Keratinocyte (primary cell): ENCODE data around the gene CDC16. TPM values are rescaled to one million over a fixed set of nuclear protein-coding genes. Genes with fewer than 3 reads are reported as not detected.

Source experiments
- DNase-seq: peaks from one replicate; pipeline ENCODE4 v3.0.0-alpha.2; 2011; ENCODE audit warnings: low read depth, missing footprints, low spot score
- FAIRE-seq: peaks from 2 replicates; lab custom pipeline; 2011; peaks lifted over from hg19 to GRCh38; lab: Jason Lieb, UNC
- H2AFZ ChIP-seq: 2 replicates; pipeline ENCODE4 v1.6.0; 2012; ENCODE audit warnings: low read length, control low read depth, inconsistent platforms; ENCODE audit not compliant: control insufficient read depth
- H3K27ac ChIP-seq: 2 replicates; pipeline ENCODE4 v1.5.1; 2011; ENCODE audit warnings: low read length; ENCODE audit not compliant: control insufficient read depth, insufficient read depth
- H3K27me3 ChIP-seq: 3 replicates; pipeline ENCODE4 v1.6.0; 2011; ENCODE audit warnings: low read length; ENCODE audit not compliant: control insufficient read depth, insufficient read depth; ENCODE audit errors: extremely low read depth
- H3K36me3 ChIP-seq, 2 experiments: 2 replicates in 1 of 2; 3 replicates in 1 of 2; pipeline ENCODE4 v1.5.1; 2011; ENCODE audit warnings: low read length in 2 of 2, mild to moderate bottlenecking in 1 of 2; ENCODE audit not compliant: control insufficient read depth in 2 of 2, insufficient read depth in 2 of 2; ENCODE audit errors: extremely low read depth in 1 of 2
- H3K4me1 ChIP-seq: 3 replicates; pipeline ENCODE4 v1.5.1; 2011; ENCODE audit warnings: low read length; ENCODE audit not compliant: control insufficient read depth, insufficient read depth; ENCODE audit errors: extremely low read depth
- H3K4me2 ChIP-seq: 3 replicates; pipeline ENCODE4 v1.6.0; 2011; ENCODE audit warnings: low read depth, low read length; ENCODE audit not compliant: control insufficient read depth, insufficient read depth; ENCODE audit errors: extremely low read depth
- H3K4me3 ChIP-seq, 3 experiments: fragments of 200-600 bp in 1 of 3; sonication (generic) in 1 of 3; 2 replicates in 2 of 3; 3 replicates in 1 of 3; pipeline ENCODE4 v1.5.1; 2011 to 2016; ENCODE audit warnings: low read length in 3 of 3, mild to moderate bottlenecking in 3 of 3, control low read depth in 2 of 3, inconsistent platforms in 1 of 3, low read depth in 1 of 3, mixed read lengths in 1 of 3, mixed run types in 1 of 3, moderate library complexity in 1 of 3; ENCODE audit not compliant: control insufficient read depth in 2 of 3, insufficient read depth in 2 of 3; ENCODE audit errors: extremely low read depth in 1 of 3
- H3K79me2 ChIP-seq: 2 replicates; pipeline ENCODE4 v1.6.0; 2012; ENCODE audit warnings: low read length; ENCODE audit not compliant: control insufficient read depth, insufficient read depth
- H3K9ac ChIP-seq: 3 replicates; pipeline ENCODE4 v1.6.0; 2011; ENCODE audit warnings: low read length; ENCODE audit not compliant: control insufficient read depth, insufficient read depth; ENCODE audit errors: extremely low read depth
- H3K9me1 ChIP-seq: 3 replicates; pipeline ENCODE4 v1.6.0; 2011; ENCODE audit warnings: low read length; ENCODE audit not compliant: control insufficient read depth, insufficient read depth; ENCODE audit errors: extremely low read depth
- H3K9me3 ChIP-seq: 2 replicates; pipeline ENCODE4 v1.5.1; 2012; ENCODE audit warnings: low read depth, low read length; ENCODE audit not compliant: control insufficient read depth
- H4K20me1 ChIP-seq: 3 replicates; pipeline ENCODE4 v1.6.0; 2011; ENCODE audit warnings: low read length; ENCODE audit not compliant: control insufficient read depth, insufficient read depth; ENCODE audit errors: extremely low read depth
- EZH2 ChIP-seq: IDR thresholded peaks from one replicate; pipeline ENCODE4 v1.6.1; 2012; ENCODE audit warnings: inconsistent platforms, mild to moderate bottlenecking, low read length, moderate library complexity
- dilution Hi-C: fragments of 300-500 bp; cut with MboI; formaldehyde crosslinking; loops from one replicate; pipeline ENCODE4 v1.7.0; 2020; ENCODE audit warnings: low sequenced_read_pairs; ENCODE audit not compliant: extremely low pct_ligation_motif_present
- polyA plus RNA-seq, 5 experiments: library from polyadenylated mRNA; depleted of rRNA in 3 of 5; stranded (reverse) in 3 of 5; stranded (forward) in 1 of 5; unstranded in 1 of 5; fragments of >200 nt; gene quantifications; 1 replicate in 1 of 5; 2 replicates in 3 of 5; 3 replicates in 1 of 5; pipeline versions ENCODE4 v1.2.1 to v1.2.3, GENCODE V29; 2011 to 2012; ENCODE audit warnings: missing spikeins in 2 of 5, low read depth in 1 of 5, low replicate concordance in 1 of 5
- TF ChIP-seq, protein P1 (sequence below), 3 experiments: IDR thresholded peaks in 1 of 3; conservative IDR thresholded peaks in 1 of 3; optimal IDR thresholded peaks in 1 of 3; 2 replicates in 2 of 3; 3 replicates in 1 of 3; pipeline versions ENCODE3 to v1.5.1; 2011; ENCODE audit warnings: low read length in 3 of 3, mild to moderate bottlenecking in 3 of 3, moderate library complexity in 2 of 3, control low read depth in 1 of 3, inconsistent platforms in 1 of 3; ENCODE audit not compliant: insufficient read depth in 2 of 3; ENCODE audit errors: extremely low read depth in 1 of 3

The CDC16 gene
- polyA plus RNA-seq, 1 donor (not counting 4 experiments of a cell fraction or from before 2014, with no cell fraction given): 91.8 TPM

DNA sequence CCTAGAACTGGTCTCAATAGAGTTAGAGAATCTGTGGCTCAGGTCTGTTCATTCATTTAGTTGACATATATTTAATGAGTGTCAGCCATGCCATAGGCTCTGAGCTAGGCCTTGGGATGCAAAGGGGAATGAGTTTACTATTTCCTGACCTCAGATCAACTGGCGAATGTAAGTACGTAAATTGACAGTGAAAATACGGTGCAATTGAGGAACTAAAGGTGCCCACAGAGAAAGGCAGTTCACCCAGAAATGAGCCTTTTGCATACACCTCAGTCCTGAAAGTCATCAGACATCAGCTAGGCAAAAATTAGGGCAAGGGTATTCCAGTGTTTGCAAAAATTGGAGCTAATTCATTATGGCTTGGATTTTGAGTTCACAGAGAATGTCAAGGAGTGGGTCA lies 26.1 kb downstream of the CDC16 start:
- no peak overlapping the region for H3K4me3 ChIP-seq
- H3K9ac ChIP-seq: no peak overlapping the region
- no peak overlapping the region for H2AFZ ChIP-seq
- no peaks in the 10 kb centered on the region for H3K9me1 ChIP-seq
- no peak for FAIRE-seq
- H3K79me2 ChIP-seq: no peaks in the 10 kb centered on the region
- no peaks in the 10 kb centered on the region for H3K9me3 ChIP-seq
- H4K20me1 ChIP-seq: no peaks in the 10 kb centered on the region
- no peak overlapping the region for H3K27ac ChIP-seq
- H3K4me2 ChIP-seq: no peak overlapping the region
- H3K4me1 ChIP-seq: no peaks in the 10 kb centered on the region
- dilution Hi-C loops: no loop called here
- TF ChIP-seq, protein P1, sequence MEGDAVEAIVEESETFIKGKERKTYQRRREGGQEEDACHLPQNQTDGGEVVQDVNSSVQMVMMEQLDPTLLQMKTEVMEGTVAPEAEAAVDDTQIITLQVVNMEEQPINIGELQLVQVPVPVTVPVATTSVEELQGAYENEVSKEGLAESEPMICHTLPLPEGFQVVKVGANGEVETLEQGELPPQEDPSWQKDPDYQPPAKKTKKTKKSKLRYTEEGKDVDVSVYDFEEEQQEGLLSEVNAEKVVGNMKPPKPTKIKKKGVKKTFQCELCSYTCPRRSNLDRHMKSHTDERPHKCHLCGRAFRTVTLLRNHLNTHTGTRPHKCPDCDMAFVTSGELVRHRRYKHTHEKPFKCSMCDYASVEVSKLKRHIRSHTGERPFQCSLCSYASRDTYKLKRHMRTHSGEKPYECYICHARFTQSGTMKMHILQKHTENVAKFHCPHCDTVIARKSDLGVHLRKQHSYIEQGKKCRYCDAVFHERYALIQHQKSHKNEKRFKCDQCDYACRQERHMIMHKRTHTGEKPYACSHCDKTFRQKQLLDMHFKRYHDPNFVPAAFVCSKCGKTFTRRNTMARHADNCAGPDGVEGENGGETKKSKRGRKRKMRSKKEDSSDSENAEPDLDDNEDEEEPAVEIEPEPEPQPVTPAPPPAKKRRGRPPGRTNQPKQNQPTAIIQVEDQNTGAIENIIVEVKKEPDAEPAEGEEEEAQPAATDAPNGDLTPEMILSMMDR (optimal IDR thresholded peaks at IDR 0.05 in 1 of 3, IDR thresholded peaks at IDR 0.05 in 1 of 3, conservative IDR thresholded peaks at IDR 0.05 in 1 of 3; ENCODE audit: extremely low read depth in 1 of 3, insufficient read depth in 2 of 3, low read length in 3 of 3): no peak
- no peak for DNase-seq
- peaks cover 28 to 43% of the 10 kb centered on the region in 2 experiments for H3K36me3 ChIP-seq
- H3K27me3 ChIP-seq: no peaks in the 10 kb centered on the region

DNA sequence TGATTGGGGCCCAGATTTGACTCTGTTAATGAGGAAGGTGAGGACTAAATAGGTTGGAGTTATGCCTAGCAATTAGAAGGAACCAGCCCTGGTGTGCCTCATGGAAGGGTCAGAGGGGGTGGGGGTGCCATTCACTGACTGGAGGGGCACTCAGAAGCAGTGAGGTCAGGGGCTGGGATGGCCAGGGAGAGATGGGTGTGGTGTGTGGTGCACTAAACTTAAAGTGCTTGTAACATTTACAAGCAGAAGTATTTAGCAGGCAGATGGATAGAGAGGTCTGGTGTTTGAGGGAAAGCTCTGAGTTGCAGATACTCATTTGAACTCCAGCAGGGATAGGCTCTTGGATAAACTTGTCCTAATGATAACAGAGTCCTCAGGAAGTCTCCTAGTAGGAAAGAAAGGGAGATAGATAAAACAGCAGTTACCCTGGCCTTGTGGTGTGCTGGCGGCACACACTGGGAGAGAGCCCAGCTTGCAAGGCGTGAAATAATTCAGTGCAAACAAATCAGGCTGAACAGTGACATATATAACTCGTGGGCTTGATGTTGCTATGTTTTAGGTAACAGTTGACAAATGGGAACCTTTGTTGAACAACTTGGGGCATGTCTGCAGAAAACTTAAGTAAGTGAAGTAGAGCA lies 26.8 kb downstream of the CDC16 start:
- no peaks in the 10 kb centered on the region for H3K9me3 ChIP-seq
- no peaks in the 10 kb centered on the region for H3K4me1 ChIP-seq
- no peak for TF ChIP-seq EZH2
- TF ChIP-seq, protein P1 (optimal IDR thresholded peaks at IDR 0.05 in 1 of 3, IDR thresholded peaks at IDR 0.05 in 1 of 3, conservative IDR thresholded peaks at IDR 0.05 in 1 of 3; ENCODE audit: extremely low read depth in 1 of 3, insufficient read depth in 2 of 3, low read length in 3 of 3): no peak
- no peak overlapping the region for H3K9ac ChIP-seq
- dilution Hi-C loops: no loop called here
- DNase-seq (no peak), FAIRE-seq (no peak)
- no peaks in the 10 kb centered on the region for H3K79me2 ChIP-seq
- H3K36me3 ChIP-seq: peaks cover 33 to 48% of the 10 kb centered on the region in 2 experiments
- H2AFZ ChIP-seq: no peak overlapping the region
- H3K9me1 ChIP-seq: no peaks in the 10 kb centered on the region
- no peak overlapping the region for H3K27ac ChIP-seq
- H4K20me1 ChIP-seq: no peaks in the 10 kb centered on the region
- no peaks in the 10 kb centered on the region for H3K27me3 ChIP-seq
- no peak overlapping the region for H3K4me2 ChIP-seq
- H3K4me3 ChIP-seq: no peak overlapping the region
